Omental fat pad (tissue), 4 donors: ENCODE measurements around the gene SGSM2. TPM values are rescaled to one million over a fixed set of nuclear protein-coding genes. Genes with fewer than 3 reads are reported as not detected.

ENCODE experiments used
- ATAC-seq: fragments of 150-250 bp; one replicate; pipeline ENCODE4 v1.9.1; 2016; ENCODE audit warnings: mild to moderate bottlenecking, moderate library complexity; ENCODE audit not compliant: low FRiP score
- DNase-seq: peaks from one replicate; pipeline ENCODE4 v3.0.0-alpha.2; 2019; ENCODE audit warnings: low spot score
- total RNA-seq, 4 donors: library from RNA; depleted of rRNA; stranded (reverse); fragments of >200 nt; gene quantifications; one replicate each; pipeline ENCODE4 v1.1.0, GENCODE V29; 2016
- TF ChIP-seq, protein P1 (sequence below), 3 donors: fragments of 450-650 bp; IDR thresholded peaks; one replicate each; pipeline ENCODE4 v1.5.1; 2016 to 2017; ENCODE audit warnings: antibody characterized with exemption in 3 of 3, mild to moderate bottlenecking in 3 of 3, moderate library complexity in 2 of 3

The SGSM2 gene
- total RNA-seq, 4 donors from 2014 or later = 30.8 to 50.7 (median 39.8) TPM

DNA sequence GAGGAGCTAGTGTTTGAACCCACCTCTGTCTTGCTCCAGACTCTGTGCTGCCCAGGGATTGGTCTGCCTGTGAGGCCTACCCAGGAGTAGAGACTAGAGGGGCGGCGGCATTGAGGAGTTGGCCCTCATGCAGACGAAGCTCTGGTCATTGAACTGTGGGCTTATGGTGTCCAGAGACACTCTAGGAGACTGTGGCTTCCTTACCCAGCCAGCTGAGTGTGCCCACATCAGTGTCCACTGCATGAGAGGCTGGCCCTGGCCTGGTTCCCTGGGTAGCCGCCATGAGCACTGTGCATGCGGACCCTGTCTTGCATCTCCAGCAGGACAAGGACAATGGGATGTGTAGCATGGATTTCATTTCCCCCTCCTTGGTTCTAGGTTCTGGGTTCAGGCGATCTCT lies 14.0 kb downstream of the SGSM2 start:
- TF ChIP-seq, protein P1, sequence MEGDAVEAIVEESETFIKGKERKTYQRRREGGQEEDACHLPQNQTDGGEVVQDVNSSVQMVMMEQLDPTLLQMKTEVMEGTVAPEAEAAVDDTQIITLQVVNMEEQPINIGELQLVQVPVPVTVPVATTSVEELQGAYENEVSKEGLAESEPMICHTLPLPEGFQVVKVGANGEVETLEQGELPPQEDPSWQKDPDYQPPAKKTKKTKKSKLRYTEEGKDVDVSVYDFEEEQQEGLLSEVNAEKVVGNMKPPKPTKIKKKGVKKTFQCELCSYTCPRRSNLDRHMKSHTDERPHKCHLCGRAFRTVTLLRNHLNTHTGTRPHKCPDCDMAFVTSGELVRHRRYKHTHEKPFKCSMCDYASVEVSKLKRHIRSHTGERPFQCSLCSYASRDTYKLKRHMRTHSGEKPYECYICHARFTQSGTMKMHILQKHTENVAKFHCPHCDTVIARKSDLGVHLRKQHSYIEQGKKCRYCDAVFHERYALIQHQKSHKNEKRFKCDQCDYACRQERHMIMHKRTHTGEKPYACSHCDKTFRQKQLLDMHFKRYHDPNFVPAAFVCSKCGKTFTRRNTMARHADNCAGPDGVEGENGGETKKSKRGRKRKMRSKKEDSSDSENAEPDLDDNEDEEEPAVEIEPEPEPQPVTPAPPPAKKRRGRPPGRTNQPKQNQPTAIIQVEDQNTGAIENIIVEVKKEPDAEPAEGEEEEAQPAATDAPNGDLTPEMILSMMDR (IDR thresholded peaks at IDR 0.05) = no peak
- DNase-seq = no peak
- ATAC-seq = no peak

DNA sequence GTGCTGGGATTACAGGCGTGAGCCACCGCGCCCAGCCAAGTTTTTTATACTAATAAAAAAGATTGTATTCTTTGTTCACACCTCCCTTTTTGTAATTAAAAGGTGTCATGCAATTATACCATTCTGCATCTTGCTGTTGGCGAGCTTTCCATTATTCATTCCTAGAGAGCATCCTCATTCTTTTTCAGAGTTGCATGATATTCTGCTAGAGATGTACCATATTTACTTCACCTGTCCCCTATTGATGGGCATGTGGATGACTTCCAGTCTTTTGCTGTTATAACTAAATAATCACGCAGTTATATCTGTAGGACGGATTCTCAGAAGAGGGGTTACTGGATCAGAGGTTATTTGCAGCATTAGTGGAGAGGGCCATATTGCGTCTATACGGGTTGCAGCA lies 17.0 kb downstream of the SGSM2 start:
- TF ChIP-seq, protein P1 (IDR thresholded peaks at IDR 0.05) = no peak
- ATAC-seq (no peak), DNase-seq (no peak)

DNA sequence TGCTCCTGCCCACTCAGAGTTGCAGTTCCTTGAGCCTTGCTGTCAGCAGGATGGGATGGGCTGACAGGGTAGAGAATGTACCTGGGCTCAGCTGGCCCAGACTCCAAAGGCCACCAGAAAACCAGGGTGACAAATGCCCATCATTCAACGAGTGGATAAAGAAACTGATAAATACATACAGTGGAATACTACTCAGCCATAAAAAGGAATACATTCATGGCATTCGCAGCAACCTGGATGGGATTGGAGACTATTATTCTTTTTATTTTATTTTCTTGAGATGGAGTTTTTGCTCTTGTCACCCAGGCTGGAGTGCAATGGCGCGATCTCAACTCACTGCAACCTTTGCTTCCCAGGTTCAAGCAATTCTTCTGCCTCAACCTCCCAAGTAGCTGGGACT lies 19.9 kb downstream of the SGSM2 start:
- no peak for ATAC-seq
- no peak for DNase-seq
- TF ChIP-seq, protein P1 (IDR thresholded peaks at IDR 0.05) = no peak

DNA sequence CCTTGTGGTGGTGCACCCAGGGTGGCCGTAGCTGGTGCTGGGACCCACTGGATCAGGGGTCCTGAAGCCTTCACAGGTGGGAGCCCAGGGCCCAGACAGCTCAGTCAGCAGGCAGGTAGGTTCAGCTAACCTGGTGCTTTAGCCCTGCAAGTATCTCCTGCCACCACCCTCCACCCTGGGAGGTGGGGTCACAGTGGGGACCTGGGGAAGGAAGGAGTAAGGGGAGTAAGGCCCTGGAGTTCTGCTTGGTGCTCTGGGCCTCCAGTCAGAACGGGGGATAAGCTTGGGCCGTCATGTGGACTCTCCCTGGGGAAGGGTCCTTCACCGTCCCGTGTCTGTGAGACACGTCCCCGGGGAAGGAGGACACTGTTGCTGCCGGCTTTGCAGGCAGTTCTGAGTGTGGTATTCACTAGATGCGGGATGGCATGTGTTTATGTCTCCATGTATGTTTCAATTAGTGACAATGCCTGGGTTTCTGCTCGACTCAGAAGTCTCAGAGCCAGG lies 20.7 kb downstream of the SGSM2 start:
- ATAC-seq (no peak), DNase-seq (no peak)
- TF ChIP-seq, protein P1 (IDR thresholded peaks at IDR 0.05) = no peak

DNA sequence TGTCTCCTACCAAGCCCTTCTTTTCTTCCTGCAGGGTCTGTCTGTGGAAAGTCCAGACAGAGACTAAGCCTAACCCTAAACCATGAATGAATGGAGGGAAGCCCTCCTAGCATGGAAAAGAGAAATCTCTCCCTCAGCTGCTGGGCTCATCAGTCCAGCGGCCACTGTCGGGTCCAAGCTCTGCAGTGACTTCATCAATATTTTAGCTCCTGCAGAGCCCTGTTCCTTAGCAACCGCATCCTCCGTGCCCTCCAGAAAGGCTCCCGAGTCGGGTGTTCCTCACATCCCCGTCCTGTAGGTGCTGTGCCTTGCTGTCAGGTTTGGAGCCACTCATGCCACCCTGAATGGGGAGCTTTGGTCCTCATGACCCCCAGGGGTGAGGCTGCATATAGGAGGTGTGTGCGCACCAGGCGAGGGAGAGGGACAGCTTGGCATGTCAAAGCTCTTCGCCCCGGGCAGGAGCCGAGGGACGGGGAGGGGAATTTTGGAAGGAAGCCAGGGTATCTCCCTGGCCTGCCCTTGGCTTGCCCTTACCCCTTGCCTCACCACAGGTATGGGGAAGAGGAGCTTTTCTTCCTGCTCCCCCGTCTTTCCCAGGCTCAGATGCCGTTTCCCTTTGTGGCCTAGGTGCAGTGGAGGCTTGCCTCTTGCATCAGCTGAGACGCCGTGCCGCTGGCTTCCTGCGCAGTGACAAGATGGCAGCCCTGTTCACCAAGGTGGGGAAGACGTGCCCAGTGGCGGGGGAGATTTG lies 23.9 kb downstream of the SGSM2 start:
- no peak for DNase-seq
- TF ChIP-seq, protein P1 (IDR thresholded peaks at IDR 0.05) = no peak
- ATAC-seq = no peak

DNA sequence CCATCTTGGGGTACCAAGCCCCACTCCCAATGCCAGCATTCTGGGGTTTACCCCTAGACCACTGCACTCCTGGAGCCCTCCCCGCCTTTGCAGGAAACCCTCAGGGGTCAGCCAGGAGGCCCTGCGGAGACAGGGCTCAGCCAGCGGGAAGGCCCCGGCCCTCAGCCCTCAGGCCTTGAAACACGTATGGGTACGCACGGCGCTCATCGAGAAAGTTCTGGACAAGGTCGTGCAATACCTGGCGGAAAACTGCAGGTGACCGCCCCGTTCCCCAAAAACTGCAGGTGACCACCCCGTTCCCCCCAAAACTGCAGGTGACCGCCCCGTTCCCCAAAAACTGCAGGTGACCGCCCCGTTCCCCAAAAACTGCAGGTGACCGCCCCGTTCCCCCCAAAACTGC lies 24.7 kb downstream of the SGSM2 start:
- ATAC-seq (no peak), DNase-seq (no peak)
- TF ChIP-seq, protein P1 (IDR thresholded peaks at IDR 0.05) = no peak

DNA sequence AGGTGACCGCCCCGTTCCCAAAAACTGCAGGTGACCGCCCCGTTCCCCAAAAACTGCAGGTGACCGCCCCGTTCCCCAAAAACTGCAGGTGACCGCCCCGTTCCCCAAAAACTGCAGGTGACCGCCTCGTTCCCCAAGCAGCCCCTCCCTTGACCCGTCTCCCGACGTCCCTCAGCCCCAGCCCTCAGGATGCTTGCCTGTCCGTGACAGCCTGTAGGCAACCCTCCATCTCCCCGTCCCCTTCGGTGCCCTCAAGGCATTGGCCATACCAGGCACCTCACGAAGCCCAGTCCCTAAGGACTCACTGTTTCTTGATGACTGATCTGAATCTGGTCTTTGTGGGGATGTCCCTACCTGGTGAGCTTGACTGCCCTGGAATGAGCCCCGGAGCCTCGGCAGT lies 25.1 kb downstream of the SGSM2 start:
- TF ChIP-seq, protein P1 (IDR thresholded peaks at IDR 0.05) = no peak
- DNase-seq = no peak
- ATAC-seq = no peak
